Transverse colon (tissue), 4 donors: Measurements from ENCODE around the gene CFAP61. TPM values are rescaled to one million over a fixed set of nuclear protein-coding genes. Genes with fewer than 3 reads are reported as not detected.

Experiments used
- DNase-seq: peaks from one replicate; pipeline ENCODE4 v3.0.0-alpha.2; 2019
- H3K27ac ChIP-seq, 4 donors: fragments of 200-600 bp; sonication (generic); 2 replicates each; pipeline ENCODE4 v1.5.1; 2016 to 2018; ENCODE audit warnings: inconsistent platforms in 4 of 4
- H3K27me3 ChIP-seq: fragments of 200-600 bp; sonication (generic); 2 replicates; pipeline ENCODE4 v1.5.1; 2017; ENCODE audit warnings: inconsistent platforms
- H3K36me3 ChIP-seq, 4 donors: fragments of 200-600 bp; sonication (generic); 2 replicates each; pipeline ENCODE4 v1.5.1; 2017 to 2019; ENCODE audit warnings: inconsistent platforms in 4 of 4
- H3K4me1 ChIP-seq, 4 donors: fragments of 200-600 bp; sonication (generic); 2 replicates each; pipeline ENCODE4 v1.5.1; 2017 to 2020; ENCODE audit warnings: inconsistent platforms in 4 of 4
- H3K4me3 ChIP-seq, 4 donors: fragments of 200-600 bp; sonication (generic); 1 replicate in 1 of 4; 2 replicates in 3 of 4; pipeline versions ENCODE4 v1.5.1 to v1.6.1; 2017 to 2019; ENCODE audit warnings: inconsistent platforms in 4 of 4
- H3K9me3 ChIP-seq, 2 donors: fragments of 200-600 bp; sonication (generic); 2 replicates each; pipeline ENCODE4 v1.5.1; 2017 to 2019; ENCODE audit warnings: inconsistent platforms in 2 of 2
- CTCF ChIP-seq, 5 experiments: fragments of 200-600 bp in 3 of 5; fragments of 450-650 bp in 2 of 5; sonication (generic) in 3 of 5; IDR thresholded peaks; 1 replicate in 2 of 5; 2 replicates in 3 of 5; pipeline ENCODE4 v1.5.1; 2016 to 2017; ENCODE audit warnings: antibody characterized with exemption in 5 of 5, inconsistent platforms in 3 of 5, mild to moderate bottlenecking in 2 of 5, moderate library complexity in 1 of 5
- EP300 ChIP-seq: sonication (generic); formaldehyde crosslinking; IDR thresholded peaks from one replicate; pipeline ENCODE4 v1.6.1; 2017; ENCODE audit warnings: antibody characterized with exemption, low read depth
- POLR2A ChIP-seq: fragments of 450-650 bp; IDR thresholded peaks from one replicate; pipeline ENCODE4 v1.6.1; 2016; ENCODE audit warnings: antibody characterized with exemption, mild to moderate bottlenecking, moderate library complexity
- POLR2AphosphoS5 ChIP-seq, 3 donors: sonication (generic); formaldehyde crosslinking; IDR thresholded peaks; one replicate each; pipeline ENCODE4 v1.6.1; 2016; ENCODE audit warnings: antibody characterized with exemption in 3 of 3
- WGBS, 2 donors: methylation state at CpG; one replicate each; pipeline ENCODE4 v1.1.5; 2018; ENCODE audit warnings: low coverage in 1 of 2; 5-methylcytosine and 5-hydroxymethylcytosine counted together
- in situ Hi-C, 4 donors: fragments of 200-750 bp; cut with MboI; loops; one replicate each; pipeline versions ENCODE4 v1.15.0 to v1.15.1; 2017; ENCODE audit warnings: low sequenced_read_pairs in 3 of 4, low pct_ligation_motif_present in 1 of 4, low pct_unique_long_range_greater_than_20kb in 1 of 4
- intact Hi-C: fragments of 100-400 bp; cut with DNase I; formaldehyde crosslinking; loops from one replicate; pipeline ENCODE4 v1.15.1; 2023; ENCODE audit warnings: low total_unique reads
- total RNA-seq, 4 donors: library from RNA; depleted of rRNA; stranded (reverse); fragments of >200 nt; gene quantifications; one replicate each; pipeline ENCODE4 v1.1.0, GENCODE V29; 2016

CFAP61 gene
- total RNA-seq, 4 donors from 2014 or later = 0.27 TPM; not detected in 3

DNA sequence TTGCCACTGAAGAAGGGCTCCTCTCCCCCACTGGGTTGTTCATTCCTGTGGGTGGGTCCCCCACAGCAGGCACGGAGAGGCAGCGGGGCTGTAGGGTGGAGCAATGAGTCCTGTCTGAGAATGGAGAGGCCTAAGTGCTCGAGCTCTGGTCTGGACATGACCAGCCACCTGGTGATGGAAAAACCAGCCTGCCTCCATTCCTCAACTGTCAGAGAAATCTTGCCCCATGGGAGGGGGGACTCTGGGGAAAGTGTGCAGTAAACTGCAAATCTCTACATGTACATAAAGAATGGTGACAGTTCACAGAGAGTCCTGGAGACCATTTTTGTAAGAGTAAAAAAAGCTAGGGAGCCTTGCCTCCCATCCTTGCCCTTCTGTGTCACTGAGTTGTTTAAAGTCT, 349.7 kb downstream of the CFAP61 start:
- WGBS, 2 donors = 84% methylated on average over 3 of the region's 3 CpGs; no CpG with 5 or more reads in 1 of the 2 donors
- DNase-seq = no peak
- in situ Hi-C loops (no loop called here), intact Hi-C loops (no loop called here)
- Histone ChIP-seq H3K4me1 (peaks cover 0 to 9% (median 0%) of the 10 kb centered on the region in 4 donors), H3K27ac (no peak overlapping the region), H3K36me3 (no peaks in the 10 kb centered on the region), H3K27me3 (no peaks in the 10 kb centered on the region), H3K9me3 (no peaks in the 10 kb centered on the region), H3K4me3 (no peak overlapping the region)
- TF ChIP-seq POLR2A (no peak), EP300 (no peak), POLR2AphosphoS5 (IDR thresholded peaks at IDR 0.05) (no peak), CTCF (IDR thresholded peaks at IDR 0.05) (no peak)

DNA sequence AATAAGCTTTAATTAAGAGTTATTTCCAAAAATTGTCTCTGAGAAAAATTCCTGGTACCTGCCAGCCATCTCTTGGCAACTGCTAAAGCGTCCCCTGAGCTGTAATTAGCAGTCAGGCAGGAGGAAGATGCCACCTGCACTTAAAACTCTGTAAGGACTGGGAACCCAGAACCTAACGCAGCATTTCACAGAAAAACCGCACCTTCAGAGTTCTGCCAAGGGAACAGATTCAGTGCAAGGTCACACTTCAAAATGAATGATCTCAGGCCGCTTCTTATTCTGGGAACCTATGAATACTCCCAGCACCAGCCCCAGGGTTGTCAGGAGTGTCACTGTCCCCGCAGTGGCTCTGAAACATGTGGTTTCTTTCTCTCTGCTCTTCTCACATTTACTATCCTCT, 352.3 kb downstream of the CFAP61 start:
- 80 to 98% methylated on average over 1 to 5 of the region's 5 CpGs for WGBS, 2 donors
- intact Hi-C loops (no loop called here), in situ Hi-C loops (no loop called here)
- Histone ChIP-seq H3K27me3 (no peaks in the 10 kb centered on the region), H3K36me3 (no peaks in the 10 kb centered on the region), H3K9me3 (no peaks in the 10 kb centered on the region), H3K27ac (no peak overlapping the region), H3K4me3 (no peak overlapping the region), H3K4me1 (peaks cover 0 to 8% (median 0%) of the 10 kb centered on the region in 4 donors)
- no peak for DNase-seq
- TF ChIP-seq CTCF (IDR thresholded peaks at IDR 0.05) (no peak), EP300 (no peak), POLR2AphosphoS5 (IDR thresholded peaks at IDR 0.05) (no peak), POLR2A (no peak)

GRCh38 chr20:20405623-20406022, 353.3 kb downstream of the CFAP61 start:
- WGBS, 2 donors = 89 to 100% methylated on average over 1 to 10 of the region's 10 CpGs
- H3K36me3 ChIP-seq = no peaks in the 10 kb centered on the region
- H3K4me3 ChIP-seq = no peak overlapping the region
- no peaks in the 10 kb centered on the region for H3K9me3 ChIP-seq
- DNase-seq = no peak
- TF ChIP-seq POLR2AphosphoS5 (IDR thresholded peaks at IDR 0.05) (no peak), EP300 (no peak), CTCF (IDR thresholded peaks at IDR 0.05) (no peak), POLR2A (no peak)
- intact Hi-C loops (no loop called here), in situ Hi-C loops (no loop called here)
- H3K4me1 ChIP-seq = no peaks in the 10 kb centered on the region
- H3K27ac ChIP-seq = no peak overlapping the region
- H3K27me3 ChIP-seq = no peaks in the 10 kb centered on the region

DNA sequence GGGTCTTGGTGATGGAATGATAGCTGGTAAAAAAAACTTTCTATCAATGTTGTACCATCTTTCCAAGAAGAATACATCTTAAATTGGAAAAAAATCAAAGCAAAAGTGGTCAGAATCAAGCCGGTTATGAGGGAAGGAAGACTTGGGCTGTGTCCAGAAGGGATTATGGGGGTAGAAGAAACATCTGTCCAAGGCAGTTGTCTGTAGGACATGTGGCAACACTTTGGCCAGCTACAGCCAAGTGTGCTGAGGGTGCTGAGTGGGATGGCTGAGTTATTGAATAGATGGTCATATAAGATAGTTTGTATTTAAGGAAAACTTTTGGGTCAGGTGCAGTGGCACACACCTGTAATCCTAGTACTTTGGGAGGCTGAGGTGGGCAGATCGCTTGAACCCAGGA, 354.0 kb downstream of the CFAP61 start:
- TF ChIP-seq POLR2AphosphoS5 (IDR thresholded peaks at IDR 0.05) (no peak), POLR2A (no peak), CTCF (IDR thresholded peaks at IDR 0.05) (no peak), EP300 (no peak)
- no peak for DNase-seq
- no peak overlapping the region for H3K27ac ChIP-seq
- intact Hi-C loops = no loop called here
- in situ Hi-C loops = no loop called here
- H3K27me3 ChIP-seq = no peaks in the 10 kb centered on the region
- no peaks in the 10 kb centered on the region for H3K36me3 ChIP-seq
- WGBS, 2 donors = 85 to 100% methylated on average over 1 to 2 of the region's 2 CpGs
- H3K9me3 ChIP-seq = no peaks in the 10 kb centered on the region
- no peaks in the 10 kb centered on the region for H3K4me1 ChIP-seq
- H3K4me3 ChIP-seq = no peak overlapping the region
